HepG2 (cell line): ENCODE measurements around the gene CNTN2. TPM values are rescaled to one million over a fixed set of nuclear protein-coding genes. Genes with fewer than 3 reads are reported as not detected.

Source experiments
- ATAC-seq: fragments of 200-7000 bp; cut with Tn5 transposase; 3 replicates; pipeline ENCODE4 v1.9.1; 2020; ENCODE audit warnings: mild to moderate bottlenecking, moderate library complexity
- BruUV-seq: library from RNA; stranded (reverse); fragments of 400-500 nt; replicated peaks from 2 replicates; lab custom pipeline; 2021; lab: Mats Ljungman, UMichigan
- CTCF ChIA-PET: fragments of 300-600 bp; formaldehyde crosslinking; extraction: SDS; loops from one replicate; lab custom pipeline; 2021; ENCODE audit warnings: low total read pairs, inconsistent platforms, low intra/inter-chr PET ratio; lab: Yijun Ruan, JAX
- POLR2A ChIA-PET: fragments of 350-600 bp; sonication (Branson Sonifier 250); formaldehyde crosslinking; loops from one replicate; lab custom pipeline; 2020; ENCODE audit warnings: antibody characterized with exemption, inconsistent platforms; lab: Yijun Ruan, JAX
- DNase-seq: peaks from one replicate; pipeline ENCODE4 v3.0.0-alpha.2; 2015; ENCODE audit warnings: low spot score
- FAIRE-seq: peaks from 3 replicates; lab custom pipeline; 2011; peaks lifted over from hg19 to GRCh38; lab: Jason Lieb, UNC
- H2AFZ ChIP-seq: one replicate; pipeline ENCODE4 v1.6.1; 2011; ENCODE audit warnings: low read length, inconsistent platforms
- H3K27ac ChIP-seq: fragments of 300-600 bp; 3 replicates; pipeline ENCODE4 v1.8.0; 2011; ENCODE audit warnings: mixed run types, mild to moderate bottlenecking, mixed read lengths, low read length, inconsistent platforms; ENCODE audit not compliant: insufficient read depth; ENCODE audit errors: extremely low read length
- H3K27me3 ChIP-seq, 2 experiments: fragments of 200-600 bp in 1 of 2; 2 replicates in 1 of 2; 3 replicates in 1 of 2; pipeline versions ENCODE4 v1.6.0 to v1.8.0; 2011; ENCODE audit warnings: low read length in 2 of 2, mild to moderate bottlenecking in 2 of 2, moderate library complexity in 2 of 2, inconsistent platforms in 1 of 2; ENCODE audit not compliant: insufficient read depth in 2 of 2, control insufficient read depth in 1 of 2
- H3K36me3 ChIP-seq, 2 experiments: fragments of 200-600 bp in 1 of 2; replicated peaks in 1 of 2; 2 replicates in 1 of 2; 3 replicates in 1 of 2; pipeline versions ENCODE4 v1.5.1 to v1.8.0; 2011; ENCODE audit warnings: low read length in 2 of 2, inconsistent platforms in 1 of 2; ENCODE audit not compliant: insufficient read depth in 2 of 2, control insufficient read depth in 1 of 2
- H3K4me1 ChIP-seq: 2 replicates; pipeline ENCODE4 v1.5.1; 2012; ENCODE audit warnings: low read length, inconsistent platforms; ENCODE audit not compliant: insufficient read depth
- H3K4me2 ChIP-seq: 2 replicates; pipeline ENCODE4 v1.6.0; 2011; ENCODE audit warnings: low read depth, low read length, inconsistent platforms
- H3K4me3 ChIP-seq, 3 experiments: fragments of 200-600 bp in 1 of 3; sonication (generic), shearing (Covaris generic) in 1 of 3; replicated peaks in 1 of 3; 2 replicates each; pipeline ENCODE4 v1.5.1; 2011 to 2016; ENCODE audit warnings: low read length in 3 of 3, inconsistent platforms in 2 of 3, low read depth in 2 of 3, mild to moderate bottlenecking in 2 of 3, control low read depth in 1 of 3, mixed read lengths in 1 of 3; ENCODE audit not compliant: insufficient read depth in 1 of 3
- H3K79me2 ChIP-seq: one replicate; pipeline ENCODE4 v1.6.1; 2011; ENCODE audit warnings: low read length, inconsistent platforms; ENCODE audit not compliant: insufficient read depth
- H3K9ac ChIP-seq: 2 replicates; pipeline ENCODE4 v1.6.0; 2011; ENCODE audit warnings: mild to moderate bottlenecking, low read depth, low read length, inconsistent platforms; ENCODE audit not compliant: insufficient read depth
- H3K9me3 ChIP-seq: 2 replicates; pipeline ENCODE4 v1.5.1; 2012; ENCODE audit warnings: mild to moderate bottlenecking, low read length
- H4K20me1 ChIP-seq: 2 replicates; pipeline ENCODE4 v1.6.0; 2011; ENCODE audit warnings: inconsistent platforms, mild to moderate bottlenecking, low read length, moderate library complexity; ENCODE audit not compliant: insufficient read depth
- IKZF4 ChIP-seq: sonication (generic); formaldehyde crosslinking; IDR thresholded peaks from 2 replicates; pipeline ENCODE4 v1.5.1; 2020; ENCODE audit warnings: borderline replicate concordance, mild to moderate bottlenecking, low read depth, missing genetic modification reagents; ENCODE audit errors: not compliant biosample characterization
- IKZF5 ChIP-seq: IDR thresholded peaks from 2 replicates; pipeline ENCODE4 v1.6.1; 2018; ENCODE audit warnings: missing genetic modification reagents, mild to moderate bottlenecking, missing compliant biosample characterization
- KLF13 ChIP-seq: sonication (generic); formaldehyde crosslinking; IDR thresholded peaks from 2 replicates; pipeline ENCODE4 v1.4.0; 2020; ENCODE audit warnings: mild to moderate bottlenecking, missing genetic modification reagents
- MBD4 ChIP-seq: IDR thresholded peaks from 2 replicates; pipeline ENCODE4 v1.6.1; 2012; ENCODE audit warnings: low read length, inconsistent platforms, borderline replicate concordance
- POGK ChIP-seq: sonication (generic); formaldehyde crosslinking; conservative IDR thresholded peaks from 2 replicates; pipeline ENCODE4 v1.8.0; 2022; ENCODE audit warnings: mild to moderate bottlenecking, moderate library complexity, missing genetic modification reagents
- RELA ChIP-seq: sonication (generic); formaldehyde crosslinking; IDR thresholded peaks from 2 replicates; pipeline ENCODE4 v1.4.0; 2020; ENCODE audit warnings: missing genetic modification reagents
- RFXANK ChIP-seq: IDR thresholded peaks from 2 replicates; pipeline ENCODE4 v1.6.1; 2016
- USF2 ChIP-seq, 2 experiments: sonication (generic) in 1 of 2; formaldehyde crosslinking in 1 of 2; IDR thresholded peaks; 2 replicates each; pipeline versions ENCODE4 v1.5.1 to v1.6.1; 2011 to 2020; ENCODE audit warnings: borderline replicate concordance in 1 of 2, low read depth in 1 of 2, low read length in 1 of 2, mild to moderate bottlenecking in 1 of 2, missing genetic modification reagents in 1 of 2, moderate library complexity in 1 of 2
- ZBED4 ChIP-seq: sonication (generic); formaldehyde crosslinking; IDR thresholded peaks from 2 replicates; pipeline ENCODE4 v1.4.0; 2020; ENCODE audit warnings: missing genetic modification reagents, borderline replicate concordance
- ZBTB1 ChIP-seq: sonication (generic); formaldehyde crosslinking; IDR thresholded peaks from 2 replicates; pipeline ENCODE4 v1.4.0; 2020; ENCODE audit warnings: missing genetic modification reagents, borderline replicate concordance
- ZNF20 ChIP-seq: sonication (generic); formaldehyde crosslinking; IDR thresholded peaks from 2 replicates; pipeline ENCODE4 v1.4.0; 2020; ENCODE audit warnings: mild to moderate bottlenecking, moderate library complexity, missing genetic modification reagents
- ZNF224 ChIP-seq: sonication (generic); formaldehyde crosslinking; IDR thresholded peaks from 2 replicates; pipeline ENCODE4 v1.5.0; 2020; ENCODE audit warnings: mild to moderate bottlenecking, missing genetic modification reagents
- ZNF34 ChIP-seq: sonication (generic); formaldehyde crosslinking; IDR thresholded peaks from 2 replicates; pipeline ENCODE4 v1.4.0; 2020; ENCODE audit warnings: mild to moderate bottlenecking, missing genetic modification reagents, borderline replicate concordance
- ZNF850 ChIP-seq: sonication (generic); formaldehyde crosslinking; conservative IDR thresholded peaks from 2 replicates; pipeline ENCODE4 v1.9.0; 2021; ENCODE audit warnings: mild to moderate bottlenecking, missing genetic modification reagents
- WGBS: methylation state at CpG from one replicate; pipeline ENCODE4 v1.1.6; 2017; ENCODE audit warnings: low lambda C conversion rate; 5-methylcytosine and 5-hydroxymethylcytosine counted together
- in situ Hi-C: cut with HindIII; loops from 2 replicates; pipeline ENCODE4 v1.10.0; 2017; ENCODE audit warnings: low pct_unique_long_range_greater_than_20kb; ENCODE audit not compliant: extremely low pct_ligation_motif_present
- intact Hi-C: fragments of 100-400 bp; cut with micrococcal nuclease; formaldehyde crosslinking; loops from one replicate; pipeline ENCODE4 v1.10.0; 2022; ENCODE audit not compliant: unreplicated experiment
- polyA plus RNA-seq, 8 experiments: library from polyadenylated mRNA; depleted of rRNA in 3 of 8; stranded (reverse) in 7 of 8; unstranded in 1 of 8; fragments of >200 nt; fragmentation: Illumina TruSeq in 4 of 8; extraction: Trizol in 4 of 8; gene quantifications; 2 replicates each; pipeline versions ENCODE4 v1.2.1 to v1.2.3, GENCODE V29; 2011 to 2016; ENCODE audit warnings: low read depth in 4 of 8, missing spikeins in 1 of 8, mixed read lengths in 1 of 8; ENCODE audit not compliant: insufficient read depth in 1 of 8
- total RNA-seq, 5 experiments: library from RNA; depleted of rRNA; stranded (reverse); fragments of >200 nt; fragmentation: Illumina TruSeq; extraction: Trizol; gene quantifications; 2 replicates each; pipeline ENCODE4 v1.2.3, GENCODE V29; 2016; ENCODE audit warnings: low read depth in 1 of 5

Gene CNTN2
- total and polyA plus RNA-seq, 2 of the 13 experiments (the other 11 are each of a cell fraction or from before 2014, with no cell fraction given), result not detected

- TF ChIP-seq IKZF4 (CRISPR knock-in tag), result no peak
Measured at GRCh38 chr1:205061665-205062069, 18.7 kb downstream of the CNTN2 start (continued).

GRCh38 chr1:205062319-205062718, 19.3 kb downstream of the CNTN2 start:
- FAIRE-seq, result no peak
- H3K9me3 ChIP-seq, result no peaks in the 10 kb centered on the region
- TF ChIP-seq ZNF850 (CRISPR knock-in tag), result no peak
- TF ChIP-seq IKZF5 (CRISPR knock-in tag), result no peak
- TF ChIP-seq KLF13 (CRISPR knock-in tag), result no peak
- no peak for TF ChIP-seq MBD4
- TF ChIP-seq ZBED4 (CRISPR knock-in tag), result no peak
- TF ChIP-seq USF2 (IDR thresholded peaks at IDR 0.05; ENCODE audit: low read depth, low read length), result no peak
- no peak for TF ChIP-seq USF2 (CRISPR knock-in tag; IDR thresholded peaks at IDR 0.05; ENCODE audit: borderline replicate concordance)
- TF ChIP-seq ZBTB1 (CRISPR knock-in tag), result no peak
- TF ChIP-seq ZNF34 (CRISPR knock-in tag), result no peak
- TF ChIP-seq RFXANK (CRISPR knock-in tag), result no peak
- no peak for TF ChIP-seq ZNF224 (CRISPR knock-in tag)
- no peak for TF ChIP-seq POGK (CRISPR knock-in tag)
- TF ChIP-seq RELA (CRISPR knock-in tag), result no peak
- no peak for TF ChIP-seq ZNF20 (CRISPR knock-in tag)

More at GRCh38 chr1:205062319-205062718, 19.3 kb downstream of the CNTN2 start:
- WGBS, result 90% methylated on average over 2 of the region's 8 CpGs
- no peaks in the 10 kb centered on the region for H3K4me1 ChIP-seq
- H3K36me3 ChIP-seq, result no peaks in the 10 kb centered on the region
- ChIA-PET CTCF (interaction anchor here (1.0 to 4.2 kb wide), 3 partner anchors 73 to 87 kb away, joined by 3 to 41 read pairs (median 14); no protein-coding TSS in a partner anchor), POLR2A (no interaction called here)
- no peak overlapping the region for H3K9ac ChIP-seq
- intact Hi-C loops (no loop called here), in situ Hi-C loops (loop anchor here (5.0 to 10.0 kb wide), 2 partner anchors 85 to 192 kb away; no protein-coding TSS in a partner anchor)
- H3K4me2 ChIP-seq, result no peak overlapping the region
- ATAC-seq, result no peak
- no peak overlapping the region for H3K4me3 ChIP-seq
- no peaks in the 10 kb centered on the region for H3K79me2 ChIP-seq
- H4K20me1 ChIP-seq, result no peaks in the 10 kb centered on the region
- H2AFZ ChIP-seq, result no peak overlapping the region
- no peak overlapping the region for H3K27ac ChIP-seq
- no peak for DNase-seq
- H3K27me3 ChIP-seq, result peaks cover 1 to 37% of the 10 kb centered on the region in 2 experiments; a peak in 3 of 5 replicates
- no TSS peak for BruUV-seq
